HPDE6-E6E7 (cell line): ENCODE results near the gene OTOGL.
"Not testable (repeated sequence)": the region's sequence is repeated elsewhere in the genome, so short reads cannot be mapped to it uniquely, and the experiment has no call there.

Experiments used
- DNase-seq: peaks from one replicate; pipeline ENCODE4 v3.0.0; 2011; ENCODE audit warnings: missing footprints; ENCODE audit errors: extremely low spot score

Gene OTOGL

DNA sequence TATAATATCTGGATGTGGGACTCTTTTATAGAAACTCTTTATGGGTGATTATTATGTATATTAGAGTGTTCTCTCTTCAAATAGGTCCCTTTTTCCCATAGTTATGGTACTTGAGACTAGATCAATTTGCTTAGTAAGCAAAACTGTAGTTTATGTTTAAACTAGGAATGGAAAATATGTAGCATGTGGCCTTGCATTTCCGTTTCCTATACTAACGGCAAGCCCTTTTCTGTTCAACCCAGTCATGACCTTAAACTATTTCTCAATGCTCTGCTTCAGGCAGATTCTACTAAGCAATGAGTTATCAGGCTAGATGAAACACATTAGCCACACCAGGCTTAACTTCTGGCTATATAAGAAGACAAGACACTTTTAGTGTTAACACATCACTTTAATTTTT is 84.6 kb downstream of the OTOGL start:
- no peak for DNase-seq

DNA sequence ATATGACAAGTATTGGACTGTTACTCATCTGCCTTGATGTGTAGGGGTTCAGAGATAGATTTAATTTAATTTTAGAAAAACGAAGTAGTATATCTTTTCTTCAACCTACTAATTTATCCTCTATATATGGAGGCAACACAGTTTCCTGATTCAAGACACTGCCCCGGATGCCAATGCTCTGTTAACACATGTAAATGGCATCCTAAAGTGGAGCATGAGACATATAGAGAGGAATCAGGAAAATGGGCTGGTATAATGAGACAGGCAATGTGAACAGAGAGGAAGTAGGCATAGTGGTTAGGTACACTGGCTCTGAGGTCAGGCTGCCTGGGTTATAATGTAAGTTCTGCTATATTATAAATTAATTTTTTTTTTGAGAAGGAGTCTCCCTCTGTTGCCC is 85.6 kb downstream of the OTOGL start:
- DNase-seq = no peak

DNA sequence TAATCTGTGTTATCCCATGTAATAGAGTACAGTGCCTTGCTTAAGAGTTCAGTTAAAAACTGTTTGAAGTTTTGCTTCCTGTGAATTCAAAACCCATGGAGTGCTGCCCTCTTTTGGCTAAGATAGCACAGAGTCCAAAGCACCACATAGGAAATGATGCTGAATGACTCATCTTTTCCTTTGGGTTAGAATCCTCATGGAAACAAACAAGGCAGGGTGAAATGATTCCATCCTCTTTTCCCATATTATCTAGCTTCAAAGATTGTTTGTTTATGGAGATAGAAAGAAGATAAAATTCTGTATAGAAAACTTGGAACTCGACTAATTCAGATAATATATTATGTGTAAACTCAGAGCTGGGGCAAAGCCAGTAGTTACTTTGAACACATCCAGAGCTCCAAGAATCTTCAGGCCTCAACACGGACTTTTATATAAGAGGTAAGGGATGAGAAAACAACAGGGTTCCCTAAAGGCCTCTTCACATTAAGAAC is 87.4 kb downstream of the OTOGL start:
- DNase-seq = peak; percentile 57

DNA sequence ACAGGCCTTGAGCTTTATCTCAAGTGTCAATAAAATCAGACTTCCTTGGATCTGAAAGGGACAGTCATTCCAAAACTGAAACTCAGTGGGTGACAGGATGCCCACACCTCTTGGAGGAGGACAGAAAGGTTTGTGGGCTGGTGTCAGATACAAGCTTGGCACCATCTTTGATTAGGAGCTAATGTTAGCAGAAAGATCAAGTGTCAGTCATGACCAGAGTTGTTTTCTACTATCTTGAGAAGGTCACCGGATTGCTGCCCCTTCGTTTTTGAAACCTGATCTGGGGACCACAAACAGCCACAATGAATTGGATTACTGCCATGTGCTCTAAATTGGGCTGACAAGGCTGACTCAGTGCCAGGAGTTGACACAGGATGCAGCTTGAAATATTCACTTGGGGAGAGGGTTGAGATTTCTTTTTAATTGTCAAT is 88.3 kb downstream of the OTOGL start:
- no peak for DNase-seq

DNA sequence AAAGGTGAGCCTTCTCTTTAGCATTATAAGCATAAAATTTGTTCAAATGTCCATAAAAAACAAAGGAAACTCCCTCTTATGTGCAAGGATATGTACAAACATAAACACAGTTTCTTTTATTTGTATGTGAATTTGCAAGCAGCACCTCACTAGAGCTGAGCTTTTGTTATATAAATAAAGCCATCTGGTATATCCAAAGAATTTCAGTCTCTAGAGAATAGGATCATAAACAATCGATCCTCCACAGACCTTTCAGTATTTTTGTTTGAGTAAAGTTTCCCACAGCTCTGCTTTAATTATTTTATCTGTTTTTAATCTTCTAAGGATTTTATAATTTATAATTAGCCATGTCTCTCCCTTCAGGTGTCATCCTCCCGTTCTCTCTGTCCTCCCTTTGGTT is 89.2 kb downstream of the OTOGL start:
- DNase-seq = no peak

DNA sequence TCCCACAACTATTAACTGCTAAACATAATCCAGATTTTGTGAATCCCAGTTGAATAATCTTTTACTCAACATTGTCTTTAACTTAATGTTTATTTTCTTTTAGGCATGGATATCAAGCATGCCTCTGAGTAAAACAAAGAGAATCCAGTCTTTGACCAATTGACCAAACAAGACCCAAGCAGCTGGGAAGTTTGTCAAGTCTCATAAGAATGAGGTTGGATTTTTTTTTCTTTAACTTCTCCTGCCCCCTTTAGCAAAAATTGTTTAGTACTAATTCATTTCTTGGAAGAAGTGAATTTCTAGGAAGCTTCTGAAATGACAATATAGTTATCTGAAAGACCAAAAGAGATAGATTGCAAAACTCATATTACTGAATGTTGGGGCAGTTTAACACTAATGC is 89.9 kb downstream of the OTOGL start:
- DNase-seq = no peak

DNA sequence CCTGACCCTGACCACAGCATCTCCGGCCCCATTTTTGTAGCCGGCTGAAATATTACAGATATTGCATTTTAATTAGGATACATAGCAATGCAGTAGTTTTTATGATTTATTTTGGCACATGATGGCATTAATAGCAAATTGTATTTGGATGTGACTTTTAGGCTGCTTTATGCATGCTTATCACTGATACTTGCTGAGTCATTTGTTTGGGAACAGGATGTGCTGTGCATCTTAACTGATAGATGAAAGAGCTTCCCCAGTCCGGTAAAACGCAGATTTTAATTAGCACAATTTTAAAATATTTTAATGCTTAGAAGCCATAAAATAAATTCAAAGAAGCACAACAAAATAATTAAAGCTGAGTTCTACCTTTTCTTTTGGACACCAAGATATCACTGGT is 90.7 kb downstream of the OTOGL start:
- no peak for DNase-seq

DNA sequence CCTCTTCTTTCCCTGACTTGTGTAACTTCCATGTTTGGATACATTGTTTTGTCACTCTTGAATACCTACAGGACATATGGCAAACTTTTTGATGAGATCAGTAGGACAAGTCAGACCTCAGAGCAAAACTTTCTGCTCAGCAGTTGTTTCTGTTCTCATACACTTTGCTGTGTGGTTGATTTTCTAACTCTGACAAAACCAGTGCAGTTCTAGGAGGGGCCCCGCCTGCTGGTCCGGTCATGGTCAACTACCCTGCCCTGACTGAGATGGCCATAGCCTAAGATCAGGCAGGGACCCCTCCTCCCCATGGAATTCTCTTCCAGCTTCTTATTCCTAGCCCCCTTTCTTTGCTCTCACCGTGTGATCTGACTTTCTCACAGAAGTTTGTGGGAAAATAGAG is 92.8 kb downstream of the OTOGL start:
- no peak for DNase-seq

DNA sequence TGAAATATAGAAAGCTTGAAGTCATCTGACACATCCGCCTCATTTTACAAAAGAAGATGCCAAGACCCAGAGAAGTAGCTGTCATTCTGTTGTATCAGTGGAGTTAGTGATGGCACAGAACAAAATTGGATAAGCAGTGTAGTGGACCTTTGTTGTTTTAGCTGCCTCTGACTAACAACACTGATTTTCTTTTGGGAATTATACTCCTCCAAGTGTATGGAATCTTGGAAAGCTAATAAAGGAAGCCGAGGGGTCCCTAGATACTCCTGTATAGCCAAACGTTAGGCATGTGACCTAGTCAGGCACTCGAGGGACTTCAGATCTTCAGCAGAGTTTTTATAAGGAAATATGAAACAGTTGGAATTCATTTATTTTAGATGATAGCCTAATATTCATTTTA is 94.5 kb downstream of the OTOGL start:
- no peak for DNase-seq

DNA sequence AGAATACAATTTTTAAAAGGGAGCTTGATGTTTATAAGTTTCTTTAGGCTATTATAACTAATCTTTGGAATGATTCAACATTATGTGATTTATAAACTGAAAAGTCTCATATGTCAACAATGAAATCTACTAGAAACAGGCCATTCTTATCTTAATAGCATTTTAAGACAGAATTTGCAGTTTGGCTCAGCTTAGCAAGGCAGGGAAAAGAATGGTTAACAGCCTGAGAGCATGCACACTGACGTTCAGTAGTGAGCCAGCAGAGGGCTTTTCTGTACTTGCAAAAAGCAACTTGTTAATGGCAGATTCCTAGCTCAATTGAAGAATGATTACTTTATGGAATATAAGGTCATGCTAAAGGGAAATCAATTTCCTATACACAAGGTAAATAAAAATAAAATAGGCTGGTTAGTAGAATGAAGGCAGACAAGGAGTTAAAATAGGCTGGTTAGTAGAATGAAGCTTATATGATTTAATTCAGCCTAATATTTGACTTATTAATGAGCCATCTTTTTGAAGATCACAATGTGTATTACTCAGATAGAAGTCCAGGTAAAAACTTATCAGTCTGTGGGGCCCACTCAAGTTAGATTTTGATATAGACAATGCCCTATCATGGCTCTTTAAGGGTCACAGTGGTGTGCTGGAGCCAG is 95.9 kb downstream of the OTOGL start:
- peak; percentile 27 for DNase-seq

DNA sequence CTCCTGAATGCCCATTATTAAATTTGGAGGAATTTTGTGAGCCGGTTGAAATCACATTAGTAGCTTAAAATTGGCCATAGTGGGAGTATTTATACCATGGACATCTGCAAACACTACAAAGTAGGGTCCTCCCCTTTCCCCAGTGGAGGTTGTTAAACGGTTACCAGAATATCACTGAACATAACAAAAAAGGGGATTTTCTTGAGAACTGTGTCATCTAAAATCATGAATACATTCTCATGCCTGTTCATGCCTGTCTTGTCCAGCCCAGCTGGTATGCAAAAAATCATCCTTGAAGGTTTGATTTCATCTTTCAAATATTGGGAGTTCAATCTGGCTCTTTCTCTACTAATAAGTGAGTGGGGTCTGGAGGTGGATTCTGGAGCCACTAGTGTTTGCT is 96.4 kb downstream of the OTOGL start:
- DNase-seq = no peak

DNA sequence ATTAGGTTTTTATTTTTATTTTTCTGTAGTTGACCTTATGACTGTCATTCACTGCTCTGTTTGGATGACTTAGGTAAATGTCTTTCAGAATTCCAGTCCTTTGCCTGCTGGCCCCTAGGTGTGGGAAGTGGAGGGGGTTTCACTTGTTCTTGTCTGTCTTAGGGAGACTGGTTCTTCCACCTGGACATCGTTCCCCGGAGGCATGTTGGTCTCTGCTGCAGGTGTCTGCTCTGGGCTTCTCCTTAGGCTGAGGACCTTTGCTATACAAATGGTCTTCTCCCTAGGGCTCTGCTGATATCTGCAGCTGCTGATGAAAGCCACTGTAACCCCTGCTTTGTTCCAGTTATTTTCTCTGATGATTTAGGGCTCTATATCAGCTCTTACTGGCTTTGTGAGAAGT is 97.1 kb downstream of the OTOGL start:
- no peak for DNase-seq

DNA sequence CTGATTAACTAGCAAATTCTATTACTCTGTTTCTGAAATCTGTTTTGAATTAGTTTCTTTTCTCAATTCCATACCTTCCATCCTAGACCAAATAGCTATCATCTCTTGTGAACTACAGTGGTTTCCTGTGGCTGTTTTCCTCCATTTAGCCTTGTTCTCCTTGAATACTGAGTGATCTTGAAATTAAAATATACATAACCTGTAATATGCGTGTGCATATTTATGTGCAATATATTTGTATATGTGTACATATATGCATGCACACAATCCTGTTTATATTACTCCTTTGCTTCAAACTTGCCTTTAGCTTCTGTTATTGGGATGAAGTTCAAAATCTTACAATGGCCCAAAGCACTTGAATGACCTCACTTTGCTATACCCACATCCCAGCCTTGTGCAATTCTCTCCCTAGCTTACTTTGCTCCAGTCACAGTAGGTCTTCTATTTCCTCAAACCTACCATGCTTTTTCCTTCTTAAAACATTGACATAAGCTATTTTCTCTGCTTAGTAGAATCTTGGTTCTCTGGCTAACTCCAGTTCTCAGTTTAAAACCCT is 99.5 kb downstream of the OTOGL start:
- DNase-seq = no peak

DNA sequence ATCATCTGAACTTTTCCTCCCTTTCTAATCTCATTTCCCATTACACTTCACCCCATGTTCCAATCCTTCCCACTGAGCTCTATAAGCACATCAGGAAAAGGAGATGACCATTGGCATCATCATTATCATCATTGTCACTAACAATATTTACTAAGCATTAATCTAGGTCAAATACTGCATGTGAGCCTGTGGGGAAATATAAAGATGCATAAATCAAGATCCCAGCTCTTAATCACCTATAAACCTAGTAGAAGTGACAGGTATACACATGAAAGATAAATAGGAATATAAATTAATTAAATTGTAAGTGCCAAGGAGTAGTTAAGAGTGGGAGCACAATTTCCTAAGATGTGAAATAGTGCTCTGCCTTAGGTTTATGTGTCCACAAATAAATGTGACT is 100.6 kb downstream of the OTOGL start:
- no peak for DNase-seq

DNA sequence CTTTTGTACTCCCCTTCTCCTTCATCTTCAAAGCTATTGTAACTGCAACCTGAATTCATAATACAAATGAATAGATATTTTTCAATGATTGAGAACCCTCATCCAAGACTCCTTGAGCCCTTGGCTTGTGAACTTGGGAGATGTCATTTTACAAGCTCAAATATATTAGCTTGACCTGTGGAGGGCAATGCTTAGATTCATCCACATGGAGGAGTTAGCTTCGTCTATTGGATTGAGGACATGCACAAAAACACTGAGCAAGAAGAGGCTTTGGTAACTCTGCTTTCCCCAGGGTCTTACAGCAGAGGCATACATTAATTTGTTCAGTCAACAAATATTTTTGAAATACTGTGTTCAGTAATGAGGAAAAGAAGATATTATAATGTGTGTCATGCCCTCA is 101.1 kb downstream of the OTOGL start:
- no peak for DNase-seq

DNA sequence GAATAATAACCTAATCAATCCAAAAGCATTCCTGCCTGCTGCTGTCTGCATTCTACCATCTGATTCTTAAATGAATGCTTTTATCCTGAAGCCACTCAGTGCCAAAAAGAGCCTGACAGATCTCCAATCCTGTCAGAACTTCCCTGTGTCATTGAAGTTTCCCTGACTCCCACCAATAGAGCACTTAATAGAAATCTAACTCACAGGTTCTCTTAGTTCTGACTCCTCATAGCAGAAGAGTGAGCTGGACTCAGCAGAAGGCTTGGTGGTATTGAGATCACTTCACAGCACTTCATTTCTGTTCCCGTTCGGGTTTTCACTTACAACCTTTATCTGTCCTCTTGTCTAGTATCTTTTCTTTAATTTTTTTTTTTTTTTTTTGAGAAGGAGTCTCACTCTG is 102.6 kb downstream of the OTOGL start:
- no peak for DNase-seq

DNA sequence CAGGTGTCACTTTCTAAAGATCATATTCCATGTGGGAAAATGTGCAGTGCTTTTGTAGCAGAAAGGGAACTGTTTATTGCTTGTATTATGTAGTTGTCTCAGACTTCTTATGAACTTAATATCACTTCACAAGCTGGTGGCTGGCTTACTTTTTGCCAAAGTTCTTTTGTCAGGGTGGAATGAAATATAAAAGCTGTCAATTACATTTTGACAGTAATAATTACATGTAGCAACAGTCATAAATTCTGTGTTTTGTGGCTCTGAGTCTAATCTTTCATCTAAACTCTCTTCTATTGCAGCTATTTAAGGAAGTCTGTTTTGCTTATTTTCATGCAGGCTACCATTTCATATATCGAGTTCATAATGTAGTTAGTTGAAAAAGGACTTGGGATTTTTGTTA is 106.6 kb downstream of the OTOGL start:
- no peak for DNase-seq

DNA sequence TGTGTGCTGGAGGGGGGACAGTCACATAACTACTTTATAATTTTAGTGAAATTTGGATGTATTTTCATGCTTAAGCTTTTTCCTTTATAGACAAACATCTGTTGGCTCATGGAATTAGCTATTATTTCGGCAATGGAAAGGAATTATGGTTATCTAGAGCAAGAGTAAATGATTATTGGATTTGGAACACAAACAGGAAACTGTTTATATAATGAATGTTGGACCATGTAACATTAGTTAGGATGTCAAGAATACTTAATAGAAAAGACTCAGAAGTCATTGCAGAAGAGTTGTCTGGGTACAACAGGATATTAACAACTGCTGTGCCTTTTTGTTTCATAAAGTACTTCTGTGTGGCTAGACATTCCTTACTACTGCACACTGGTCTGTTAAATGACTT is 108.7 kb downstream of the OTOGL start:
- no peak for DNase-seq

DNA sequence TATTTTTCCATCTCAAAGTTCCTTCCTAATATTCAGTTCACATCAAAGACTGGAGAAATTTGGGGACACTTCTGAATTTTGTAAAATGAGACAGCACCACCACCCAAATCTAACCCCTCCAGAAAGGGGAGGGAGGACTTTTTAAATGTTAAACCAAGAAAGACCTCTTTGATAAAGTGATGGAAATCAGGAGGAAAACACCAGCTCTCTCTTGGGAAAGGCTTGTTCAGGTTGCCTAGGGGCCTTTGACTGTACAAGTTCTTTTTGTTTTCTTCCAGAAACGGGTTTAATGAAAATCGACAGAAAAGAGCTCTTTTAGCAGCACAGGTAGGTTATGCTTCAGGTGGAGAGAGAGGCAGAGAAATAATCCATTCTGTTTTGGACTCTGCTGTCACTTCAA is 112.3 kb downstream of the OTOGL start:
- no peak for DNase-seq

DNA sequence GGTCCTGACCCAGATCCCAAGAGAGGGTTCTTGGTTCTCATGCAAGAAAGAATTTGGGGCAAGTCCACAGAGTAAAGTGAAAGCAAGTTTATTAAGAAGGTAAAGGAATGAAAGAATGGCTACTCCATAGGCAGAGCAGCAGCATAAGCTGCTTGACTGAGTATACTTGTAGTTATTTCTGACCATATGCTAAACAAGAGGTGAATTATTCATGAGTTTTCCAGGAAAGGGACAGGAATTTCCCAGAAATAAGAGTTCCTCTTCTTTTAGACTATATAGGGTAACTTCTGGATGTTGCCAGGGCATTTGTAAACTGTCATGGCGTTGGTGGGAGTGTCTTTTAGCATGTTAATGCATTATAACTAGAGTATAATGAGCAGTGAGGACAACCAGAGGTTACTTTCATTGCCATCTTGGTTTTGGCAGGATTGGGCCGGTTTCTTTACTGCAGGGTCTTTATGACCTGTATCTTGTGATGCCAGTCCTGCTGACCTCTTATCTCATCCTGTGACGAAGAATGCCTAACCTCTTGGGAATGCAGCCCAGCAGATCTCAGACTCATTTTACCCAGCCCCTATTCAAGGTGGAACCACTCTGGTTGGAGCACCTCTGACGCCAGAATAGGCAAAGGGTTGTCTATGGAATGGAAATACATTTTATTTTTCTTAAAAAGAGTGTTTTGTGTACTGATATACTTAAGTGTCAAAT is 113.8 kb downstream of the OTOGL start:
- DNase-seq = no peak

DNA sequence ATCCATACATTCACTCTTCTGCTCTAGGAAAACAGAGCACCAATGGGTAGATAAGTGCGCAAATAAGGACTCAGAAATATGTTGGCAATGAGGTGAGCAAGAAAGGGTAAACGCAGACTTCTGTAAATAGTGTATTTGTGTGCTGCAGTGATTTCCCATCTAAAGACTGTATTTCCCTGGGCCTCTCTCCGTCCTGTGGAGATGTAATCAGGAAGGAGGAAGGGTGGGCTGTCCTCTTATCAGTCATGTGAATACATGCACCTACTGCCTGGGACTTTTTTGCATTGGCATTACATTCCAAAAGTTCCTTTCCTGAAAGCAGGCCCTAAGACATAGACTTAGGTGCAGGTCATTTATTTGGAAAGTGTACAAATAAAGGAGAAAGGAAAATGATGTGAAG is 114.5 kb downstream of the OTOGL start:
- DNase-seq = no peak

DNA sequence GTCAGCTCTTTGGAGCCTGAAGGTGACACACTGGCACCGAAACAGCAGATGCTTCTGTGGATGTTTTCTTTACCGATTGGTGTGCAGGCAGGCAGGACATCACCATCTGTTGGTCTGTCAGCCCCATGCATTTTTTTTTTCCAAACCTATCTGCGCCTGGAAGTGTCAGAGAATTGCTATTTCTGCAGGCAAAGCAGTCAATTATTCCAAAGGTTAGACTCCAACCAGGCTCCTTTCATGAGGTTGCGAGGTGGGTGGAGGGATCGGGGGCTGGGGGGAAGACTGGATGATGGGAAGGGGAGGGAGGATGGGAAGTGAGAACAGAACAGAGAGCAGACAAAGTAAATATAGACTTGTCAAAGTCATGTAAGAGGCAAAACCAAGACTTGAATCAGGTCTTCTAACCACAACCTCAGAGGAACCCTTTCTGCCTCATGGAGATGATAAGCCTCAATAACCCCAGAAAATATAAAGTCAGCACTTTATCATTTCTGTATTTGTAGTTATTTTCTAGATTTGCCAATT is 117.7 kb downstream of the OTOGL start:
- DNase-seq = no peak

DNA sequence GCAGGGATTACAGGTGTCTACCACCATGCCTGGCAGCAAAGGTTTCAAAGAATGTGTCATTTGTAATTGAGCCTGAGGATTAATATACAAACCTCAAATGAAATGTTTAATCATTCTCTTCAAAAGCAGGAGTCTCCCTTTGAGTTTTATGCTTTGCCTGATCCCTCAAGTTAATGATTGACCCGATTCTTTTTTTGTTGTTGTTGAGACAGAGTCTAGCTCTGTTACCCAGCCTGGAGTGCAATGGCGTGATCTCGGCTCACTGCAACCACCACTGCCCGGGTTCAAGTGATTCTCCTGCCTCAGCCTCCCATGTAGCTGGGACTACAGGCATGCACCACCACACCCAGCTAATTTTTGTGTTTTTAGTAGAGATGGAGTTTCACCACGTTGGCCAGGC is 119.6 kb downstream of the OTOGL start:
- DNase-seq = not testable (repeated sequence)
